GM23248 (cell line): ENCODE results near the gene CTIF. TPM values are rescaled to one million over a fixed set of nuclear protein-coding genes. Genes with fewer than 3 reads are reported as not detected.
A peak's percentile ranks its signal among the peaks of the same experiment; 100 is the strongest.

Experiments used
- DNase-seq: peaks from one replicate; pipeline ENCODE4 v3.0.0-alpha.2; 2015
- H2AFZ ChIP-seq: fragments of 200-600 bp; sonication (generic); 2 replicates; pipeline ENCODE4 v1.6.1; 2016; ENCODE audit warnings: antibody characterized with exemption
- H3F3A ChIP-seq: fragments of 200-600 bp; sonication (generic); 2 replicates; pipeline ENCODE4 v1.6.1; 2016; ENCODE audit warnings: mild to moderate bottlenecking, antibody characterized with exemption, mixed run types; ENCODE audit not compliant: insufficient read depth
- H3K27ac ChIP-seq: fragments of 200-600 bp; sonication (generic); 2 replicates; pipeline ENCODE4 v1.5.1; 2016; ENCODE audit warnings: mild to moderate bottlenecking
- H3K27me3 ChIP-seq: fragments of 200-600 bp; sonication (generic); replicated peaks from 2 replicates; pipeline ENCODE4 v1.6.1; 2016; ENCODE audit warnings: mild to moderate bottlenecking; ENCODE audit not compliant: insufficient read depth
- H3K36me3 ChIP-seq: fragments of 200-600 bp; sonication (generic); 2 replicates; pipeline ENCODE4 v1.6.1; 2016; ENCODE audit warnings: low read depth, mild to moderate bottlenecking
- H3K4me1 ChIP-seq: fragments of 200-600 bp; sonication (generic); 2 replicates; pipeline ENCODE4 v1.6.1; 2016; ENCODE audit warnings: mild to moderate bottlenecking; ENCODE audit not compliant: insufficient read depth
- H3K4me2 ChIP-seq: fragments of 200-600 bp; sonication (generic); one replicate; pipeline ENCODE4 v1.6.1; 2016; ENCODE audit warnings: mild to moderate bottlenecking; ENCODE audit not compliant: unreplicated experiment
- H3K4me3 ChIP-seq: fragments of 200-600 bp; sonication (generic); 2 replicates; pipeline ENCODE4 v1.5.1; 2016; ENCODE audit warnings: mild to moderate bottlenecking
- H3K79me2 ChIP-seq: fragments of 200-600 bp; sonication (generic); 2 replicates; pipeline ENCODE4 v1.6.1; 2016; ENCODE audit warnings: mild to moderate bottlenecking; ENCODE audit not compliant: insufficient read depth
- H3K9ac ChIP-seq: fragments of 200-600 bp; sonication (generic); 2 replicates; pipeline ENCODE4 v1.6.1; 2016; ENCODE audit warnings: mild to moderate bottlenecking
- H3K9me2 ChIP-seq: fragments of 200-600 bp; sonication (generic); 2 replicates; pipeline ENCODE4 v1.6.1; 2016; ENCODE audit warnings: mixed run types, mild to moderate bottlenecking, moderate library complexity; ENCODE audit not compliant: insufficient read depth
- H3K9me3 ChIP-seq: fragments of 200-600 bp; sonication (generic); one replicate; pipeline ENCODE4 v1.6.1; 2017; ENCODE audit warnings: low read depth
- H4K20me1 ChIP-seq: fragments of 200-600 bp; sonication (generic); 2 replicates; pipeline ENCODE4 v1.6.0; 2016; ENCODE audit not compliant: insufficient read depth
- EZH2 ChIP-seq: fragments of 200-600 bp; sonication (generic); IDR thresholded peaks from 2 replicates; pipeline ENCODE4 v1.6.1; 2018; ENCODE audit warnings: antibody characterized with exemption, mild to moderate bottlenecking; ENCODE audit not compliant: insufficient read depth, poor library complexity, severe bottlenecking
- EZH2phosphoT487 ChIP-seq: fragments of 200-600 bp; sonication (generic); IDR thresholded peaks from 2 replicates; pipeline ENCODE4 v1.6.1; 2018; ENCODE audit warnings: antibody characterized with exemption, moderate library complexity, mild to moderate bottlenecking, low read depth; ENCODE audit not compliant: insufficient read depth
- WGBS, 2 experiments: methylation state at CpG; one replicate each; pipeline ENCODE4 v1.1.6; 2015 to 2017; ENCODE audit warnings: low lambda C conversion rate in 2 of 2, low coverage in 1 of 2; ENCODE audit errors: missing lambda C conversion rate in 2 of 2; 5-methylcytosine and 5-hydroxymethylcytosine counted together
- in situ Hi-C: fragments of 300-500 bp; cut with MboI; formaldehyde crosslinking; loops from 2 replicates; pipeline ENCODE4 v1.15.0; 2020
- polyA plus RNA-seq: library from polyadenylated mRNA; unstranded; fragments of >200 nt; fragmentation: Nextera tagmentation; extraction: Ambion mirVana; gene quantifications from 2 replicates; pipeline ENCODE4 v1.2.1, GENCODE V29; 2016
- total RNA-seq: library from RNA; depleted of rRNA; stranded (reverse); fragments of >200 nt; shearing (Covaris generic); gene quantifications from 2 replicates; pipeline ENCODE4 v1.2.3, GENCODE V29; 2014

CTIF gene
- total and polyA plus RNA-seq, 2 experiments from 2014 or later: 21.5 to 46.8 TPM

GRCh38 chr18:48689548-48689947 lies 150.7 kb downstream of the CTIF start:
- H3K27ac ChIP-seq: no peak overlapping the region
- peaks cover 4% of the 10 kb centered on the region; the same call in 1 of the 2 replicates for H3K4me1 ChIP-seq
- H3K4me2 ChIP-seq: no peak overlapping the region
- no peaks in the 10 kb centered on the region for H3K9me3 ChIP-seq
- TF ChIP-seq EZH2phosphoT487: no peak
- TF ChIP-seq EZH2: no peak
- no peaks in the 10 kb centered on the region; the same call in 1 of the 2 replicates for H4K20me1 ChIP-seq
- no peak for DNase-seq
- no peak overlapping the region for H2AFZ ChIP-seq
- H3K9me2 ChIP-seq: no peaks in the 10 kb centered on the region
- in situ Hi-C loops: loop anchor here (10.0 to 25.0 kb wide), 3 partner anchors 373 to 748 kb away; no protein-coding TSS in a partner anchor
- H3K79me2 ChIP-seq: no peaks in the 10 kb centered on the region; the same call in 1 of the 2 replicates
- H3K36me3 ChIP-seq: peaks cover 11% of the 10 kb centered on the region; the same call in 1 of the 2 replicates
- H3K27me3 ChIP-seq: no peaks in the 10 kb centered on the region
- 97 to 100% methylated on average over 4 of the region's 4 CpGs for WGBS, 2 experiments
- no peak overlapping the region for H3K9ac ChIP-seq
- H3K4me3 ChIP-seq: no peak overlapping the region
- H3F3A ChIP-seq: peaks cover 10% of the 10 kb centered on the region; the same call in 1 of the 2 replicates

GRCh38 chr18:48690494-48690893 lies 151.7 kb downstream of the CTIF start:
- Histone ChIP-seq H3K27me3 (no peaks in the 10 kb centered on the region), H3K4me3 (no peak overlapping the region), H3K79me2 (peaks cover 4% of the 10 kb centered on the region; the same call in 1 of the 2 replicates), H4K20me1 (no peaks in the 10 kb centered on the region; the same call in 1 of the 2 replicates), H3F3A (peaks cover 10% of the 10 kb centered on the region; the same call in 1 of the 2 replicates), H3K4me1 (peaks cover 4% of the 10 kb centered on the region; the same call in 1 of the 2 replicates), H3K9ac (no peak overlapping the region), H2AFZ (no peak overlapping the region), H3K9me3 (no peaks in the 10 kb centered on the region), H3K9me2 (no peaks in the 10 kb centered on the region), H3K27ac (no peak overlapping the region), H3K4me2 (no peak overlapping the region), H3K36me3 (peaks cover 11% of the 10 kb centered on the region; the same call in 1 of the 2 replicates)
- TF ChIP-seq EZH2 (no peak), EZH2phosphoT487 (no peak)
- in situ Hi-C loops: loop anchor here (25.0 kb wide), 2 partner anchors 372 to 747 kb away; no protein-coding TSS in a partner anchor
- WGBS, 2 experiments: 93 to 96% methylated on average over 5 of the region's 5 CpGs
- DNase-seq: no peak

- H3K4me2 ChIP-seq: no peak overlapping the region
- no peak for DNase-seq
- TF ChIP-seq EZH2 (no peak), EZH2phosphoT487 (no peak)
- H3K36me3 ChIP-seq: peaks cover 7% of the 10 kb centered on the region; the same call in 1 of the 2 replicates
- 92 to 95% methylated on average over 7 of the region's 7 CpGs for WGBS, 2 experiments
- H3K4me1 ChIP-seq: peaks cover 4% of the 10 kb centered on the region; the same call in 1 of the 2 replicates
- no peak overlapping the region for H2AFZ ChIP-seq
- peaks cover 10% of the 10 kb centered on the region; the same call in 1 of the 2 replicates for H3F3A ChIP-seq
- peaks cover 12% of the 10 kb centered on the region; the same call in 1 of the 2 replicates for H3K79me2 ChIP-seq
- no peaks in the 10 kb centered on the region; the same call in 1 of the 2 replicates for H4K20me1 ChIP-seq
- no peak overlapping the region for H3K9ac ChIP-seq
- no peaks in the 10 kb centered on the region for H3K27me3 ChIP-seq
- no peak overlapping the region for H3K27ac ChIP-seq
- no peak overlapping the region for H3K4me3 ChIP-seq
- in situ Hi-C loops: loop anchor here (25.0 kb wide), 2 partner anchors 369 to 744 kb away; no protein-coding TSS in a partner anchor
- H3K9me2 ChIP-seq: no peaks in the 10 kb centered on the region
- H3K9me3 ChIP-seq: no peaks in the 10 kb centered on the region
These were observed 154.2 kb downstream of the CTIF start for GRCh38 chr18:48693006-48693405.

GRCh38 chr18:48693625-48694262 lies 154.9 kb downstream of the CTIF start:
- Histone ChIP-seq H3K9me2 (no peaks in the 10 kb centered on the region), H4K20me1 (no peaks in the 10 kb centered on the region; the same call in 1 of the 2 replicates), H3K27me3 (no peaks in the 10 kb centered on the region), H3K4me2 (no peak overlapping the region), H3F3A (peaks cover 10% of the 10 kb centered on the region; the same call in 1 of the 2 replicates), H3K4me3 (no peak overlapping the region), H3K9me3 (no peaks in the 10 kb centered on the region), H3K36me3 (peaks cover 7% of the 10 kb centered on the region; the same call in 1 of the 2 replicates), H2AFZ (no peak overlapping the region), H3K79me2 (peaks cover 12% of the 10 kb centered on the region; the same call in 1 of the 2 replicates), H3K9ac (no peak overlapping the region), H3K27ac (no peak overlapping the region), H3K4me1 (peaks cover 4% of the 10 kb centered on the region; the same call in 1 of the 2 replicates)
- in situ Hi-C loops: loop anchor here (25.0 kb wide), 2 partner anchors 369 to 744 kb away; no protein-coding TSS in a partner anchor
- WGBS, 2 experiments: 94 to 99% methylated on average over 8 of the region's 8 CpGs
- TF ChIP-seq EZH2phosphoT487: no peak
- TF ChIP-seq EZH2: no peak
- peak; percentile 51 for DNase-seq
